Fibroblast of pulmonary artery (primary cell): ENCODE results near the gene ADGRG3.
A peak's percentile ranks its signal among the peaks of the same experiment; 100 is the strongest.

Experiments used
- DNase-seq: peaks from one replicate; pipeline ENCODE4 v3.0.0-alpha.2; 2010; ENCODE audit warnings: low read depth
- H3K4me3 ChIP-seq: replicated peaks from 2 replicates; pipeline ENCODE4 v1.5.1; 2011; ENCODE audit warnings: low read depth, mild to moderate bottlenecking, control low read depth, low read length, moderate library complexity
- CTCF ChIP-seq: IDR thresholded peaks from 2 replicates; pipeline ENCODE4 v1.5.1; 2011; ENCODE audit warnings: mild to moderate bottlenecking, control low read depth, low read length, inconsistent platforms; ENCODE audit errors: missing control alignments

Gene ADGRG3

GRCh38 chr16:57627184-57627871 lies 40.8 kb upstream of the ADGRG3 start:
- H3K4me3 ChIP-seq = no peak overlapping the region
- peak; percentile 75 for DNase-seq
- TF ChIP-seq CTCF = peak; percentile 42

- DNase-seq = peak; percentile 97
- peak within 1 kb of the TSS; percentile 43 for H3K4me3 ChIP-seq
- TF ChIP-seq CTCF = no peak
Observed at GRCh38 chr16:57628008-57628781, 39.9 kb upstream of the ADGRG3 start, which contains the start of gene ADGRG1. ADGRG1 (plus strand) TSS chr16:57628630; CDS start chr16:57650288, 21,658 bp downstream.

GRCh38 chr16:57628783-57629293 lies 39.3 kb upstream of the ADGRG3 start:
- no peak for DNase-seq
- TF ChIP-seq CTCF = no peak
- H3K4me3 ChIP-seq = peak overlapping the region; percentile 43

GRCh38 chr16:57629516-57630406 lies 38.3 kb upstream of the ADGRG3 start:
- TF ChIP-seq CTCF = no peak
- no peak for DNase-seq
- H3K4me3 ChIP-seq = no peak overlapping the region

GRCh38 chr16:57630407-57630797 lies 37.7 kb upstream of the ADGRG3 start:
- H3K4me3 ChIP-seq = no peak overlapping the region
- DNase-seq = no peak
- TF ChIP-seq CTCF = no peak
